Mesenchymal stem cell (in vitro differentiated cells and primary cell): ENCODE measurements around the gene KCTD18.

Experiments
- DNase-seq: peaks from one replicate; pipeline ENCODE4 v3.0.0-alpha.2; 2013
- H2AFZ ChIP-seq: one replicate; pipeline ENCODE4 v1.6.1; 2013; ENCODE audit warnings: low read depth, mild to moderate bottlenecking, control low read depth, inconsistent platforms, low read length, moderate library complexity
- H2AK5ac ChIP-seq: 2 replicates; pipeline ENCODE4 v1.6.1; 2013; ENCODE audit warnings: low read length, moderate library complexity, mild to moderate bottlenecking, inconsistent platforms; ENCODE audit not compliant: severe bottlenecking
- H2BK120ac ChIP-seq: one replicate; pipeline ENCODE4 v1.6.1; 2013; ENCODE audit warnings: low read depth, mild to moderate bottlenecking, inconsistent platforms, low read length, moderate library complexity
- H2BK12ac ChIP-seq, 2 experiments: one replicate each; pipeline ENCODE4 v1.6.1; 2013; ENCODE audit warnings: inconsistent platforms in 2 of 2, low read length in 2 of 2, mild to moderate bottlenecking in 2 of 2, moderate library complexity in 2 of 2, control low read depth in 1 of 2
- H2BK15ac ChIP-seq: one replicate; pipeline ENCODE4 v1.6.1; 2013; ENCODE audit warnings: mild to moderate bottlenecking, low read depth, inconsistent platforms; ENCODE audit not compliant: poor library complexity, severe bottlenecking
- H2BK5ac ChIP-seq: 2 replicates; pipeline ENCODE4 v1.6.1; 2013; ENCODE audit warnings: low read depth, mild to moderate bottlenecking, low read length, control low read depth, inconsistent platforms; ENCODE audit not compliant: poor library complexity, severe bottlenecking
- H3K14ac ChIP-seq, 2 experiments: one replicate each; pipeline ENCODE4 v1.6.1; 2013; ENCODE audit warnings: inconsistent platforms in 2 of 2, low read length in 2 of 2, control low read depth in 1 of 2, mild to moderate bottlenecking in 1 of 2, moderate library complexity in 1 of 2
- H3K18ac ChIP-seq, 2 experiments: one replicate each; pipeline ENCODE4 v1.6.1; 2013; ENCODE audit warnings: inconsistent platforms in 2 of 2, low read length in 2 of 2, control low read depth in 1 of 2, low read depth in 1 of 2, mild to moderate bottlenecking in 1 of 2
- H3K23ac ChIP-seq, 2 experiments: one replicate each; pipeline ENCODE4 v1.6.1; 2013; ENCODE audit warnings: inconsistent platforms in 2 of 2, low read length in 2 of 2, mild to moderate bottlenecking in 2 of 2, moderate library complexity in 2 of 2, control low read depth in 1 of 2
- H3K27ac ChIP-seq: 2 replicates; pipeline ENCODE4 v1.5.1; 2013; ENCODE audit warnings: mild to moderate bottlenecking, moderate library complexity, low read length, control low read depth, inconsistent platforms; ENCODE audit not compliant: poor library complexity, severe bottlenecking
- H3K27me3 ChIP-seq, 2 experiments: 2 replicates each; pipeline versions ENCODE4 v1.6.1 to v1.7.0; 2013; ENCODE audit warnings: low read length in 2 of 2, mild to moderate bottlenecking in 2 of 2, moderate library complexity in 2 of 2, control low read depth in 1 of 2, inconsistent platforms in 1 of 2; ENCODE audit not compliant: control insufficient read depth in 1 of 2, insufficient read depth in 1 of 2
- H3K36me3 ChIP-seq, 2 experiments: 2 replicates each; pipeline versions ENCODE4 v1.6.1 to v1.7.0; 2013; ENCODE audit warnings: low read length in 2 of 2, control low read depth in 1 of 2, inconsistent platforms in 1 of 2, low read depth in 1 of 2, mild to moderate bottlenecking in 1 of 2; ENCODE audit not compliant: insufficient read depth in 2 of 2, control insufficient read depth in 1 of 2
- H3K4ac ChIP-seq, 2 experiments: one replicate each; pipeline ENCODE4 v1.6.1; 2013; ENCODE audit warnings: inconsistent platforms in 2 of 2, low read length in 2 of 2, mild to moderate bottlenecking in 2 of 2, moderate library complexity in 2 of 2, control low read depth in 1 of 2, low read depth in 1 of 2
- H3K4me1 ChIP-seq: 2 replicates; pipeline ENCODE4 v1.6.1; 2013; ENCODE audit warnings: low read depth, low read length, control low read depth; ENCODE audit not compliant: control insufficient read depth, insufficient read depth
- H3K4me2 ChIP-seq: 2 replicates; pipeline ENCODE4 v1.6.1; 2013; ENCODE audit warnings: low read length, mild to moderate bottlenecking, inconsistent platforms; ENCODE audit not compliant: poor library complexity, severe bottlenecking
- H3K4me3 ChIP-seq, 2 experiments: 2 replicates each; pipeline versions ENCODE4 v1.5.1 to v1.7.0; 2013; ENCODE audit warnings: low read length in 2 of 2, mild to moderate bottlenecking in 2 of 2, control low read depth in 1 of 2, low read depth in 1 of 2; ENCODE audit not compliant: insufficient read depth in 1 of 2
- H3K79me1 ChIP-seq: replicated peaks from 2 replicates; pipeline ENCODE4 v1.6.1; 2013; ENCODE audit warnings: mild to moderate bottlenecking, control low read depth, low read length, inconsistent platforms; ENCODE audit not compliant: poor library complexity, severe bottlenecking
- H3K9ac ChIP-seq: 2 replicates; pipeline ENCODE4 v1.7.0; 2013; ENCODE audit warnings: mild to moderate bottlenecking, low read length, moderate library complexity
- H3K9me3 ChIP-seq: 2 replicates; pipeline ENCODE4 v1.7.0; 2013; ENCODE audit warnings: mild to moderate bottlenecking, low read length; ENCODE audit not compliant: control insufficient read depth
- H4K8ac ChIP-seq: one replicate; pipeline ENCODE4 v1.6.1; 2013; ENCODE audit warnings: inconsistent platforms, mild to moderate bottlenecking, low read length, moderate library complexity
- H4K91ac ChIP-seq: one replicate; pipeline ENCODE4 v1.6.1; 2013; ENCODE audit warnings: mild to moderate bottlenecking, low read length, inconsistent platforms
- WGBS: methylation state at CpG from one replicate; pipeline ENCODE4 v1.1.7; 2013; ENCODE audit warnings: mixed read lengths; 5-methylcytosine and 5-hydroxymethylcytosine counted together

The KCTD18 gene

GRCh38 chr2:200525066-200525465, 15.2 kb upstream of the KCTD18 start:
- Histone ChIP-seq H3K23ac (no peak overlapping the region), H3K14ac (no peak overlapping the region), H3K4me3 (peak overlapping the region in 1 of 2 experiments; percentile 85), H2BK15ac (no peak overlapping the region), H3K4ac (no peak overlapping the region), H3K4me2 (no peak overlapping the region), H3K4me1 (peaks cover 2% of the 10 kb centered on the region), H3K9me3 (no peaks in the 10 kb centered on the region), H4K8ac (no peak overlapping the region), H3K79me1 (peaks cover 17% of the 10 kb centered on the region), H4K91ac (no peak overlapping the region), H2BK120ac (no peak overlapping the region), H2AFZ (no peak overlapping the region), H2BK5ac (no peak overlapping the region), H2BK12ac (no peak overlapping the region), H3K18ac (no peak overlapping the region), H3K36me3 (no peaks in the 10 kb centered on the region), H2AK5ac (no peak overlapping the region), H3K9ac (peak overlapping the region; percentile 90), H3K27me3 (peaks cover 6% of the 10 kb centered on the region in 2 experiments), H3K27ac (no peak overlapping the region)
- WGBS, result no CpG with 5 or more reads among the region's 2 CpGs
- no peak for DNase-seq

GRCh38 chr2:200523604-200524003, 13.7 kb upstream of the KCTD18 start:
- Histone ChIP-seq H3K79me1 (peaks cover 13% of the 10 kb centered on the region), H4K8ac (no peak overlapping the region), H2BK5ac (no peak overlapping the region), H3K18ac (no peak overlapping the region), H3K27me3 (peaks cover 6% of the 10 kb centered on the region in 2 experiments), H3K4me2 (no peak overlapping the region), H3K23ac (no peak overlapping the region), H3K4me3 (no peak overlapping the region), H3K4ac (no peak overlapping the region), H3K27ac (no peak overlapping the region), H3K9ac (no peak overlapping the region), H3K4me1 (peaks cover 2% of the 10 kb centered on the region), H2BK15ac (no peak overlapping the region), H3K14ac (no peak overlapping the region), H3K9me3 (no peaks in the 10 kb centered on the region), H3K36me3 (no peaks in the 10 kb centered on the region), H2AFZ (no peak overlapping the region), H2BK120ac (no peak overlapping the region), H4K91ac (no peak overlapping the region), H2BK12ac (no peak overlapping the region), H2AK5ac (no peak overlapping the region)
- 100% methylated on average over 1 of the region's 2 CpGs for WGBS
- DNase-seq, result no peak

- peaks cover 6% of the 10 kb centered on the region in 2 experiments for H3K27me3 ChIP-seq
- no peak overlapping the region for H2AFZ ChIP-seq
- no peak overlapping the region for H2AK5ac ChIP-seq
- H3K18ac ChIP-seq, result no peak overlapping the region
- no peaks in the 10 kb centered on the region for H3K9me3 ChIP-seq
- no peak overlapping the region for H3K4me3 ChIP-seq
- no peak overlapping the region for H3K27ac ChIP-seq
- H3K79me1 ChIP-seq, result peaks cover 11% of the 10 kb centered on the region
- no peak overlapping the region for H2BK5ac ChIP-seq
- H4K8ac ChIP-seq, result no peak overlapping the region
- no peak overlapping the region for H3K4ac ChIP-seq
- no peak overlapping the region for H2BK120ac ChIP-seq
- H3K4me2 ChIP-seq, result no peak overlapping the region
- WGBS, result 86% methylated on average over 3 of the region's 3 CpGs
- H3K23ac ChIP-seq, result no peak overlapping the region
- peak overlapping the region in 1 of 2 experiments; percentile 6 for H2BK12ac ChIP-seq
- no peak overlapping the region for H3K14ac ChIP-seq
- H2BK15ac ChIP-seq, result no peak overlapping the region
- H3K9ac ChIP-seq, result no peak overlapping the region
- H4K91ac ChIP-seq, result no peak overlapping the region
- H3K4me1 ChIP-seq, result peaks cover 2% of the 10 kb centered on the region
- no peaks in the 10 kb centered on the region for H3K36me3 ChIP-seq
- no peak for DNase-seq
These were observed 13.3 kb upstream of the KCTD18 start for GRCh38 chr2:200523158-200523557.

GRCh38 chr2:200515155-200515554, 5.3 kb upstream of the KCTD18 start:
- Histone ChIP-seq H4K8ac (no peak overlapping the region), H3K79me1 (peaks cover under 1% of the 10 kb centered on the region), H3K27me3 (peaks cover 19 to 29% of the 10 kb centered on the region in 2 experiments), H3K9ac (no peak overlapping the region), H3K9me3 (peaks cover 8% of the 10 kb centered on the region), H2BK12ac (no peak overlapping the region), H3K27ac (no peak overlapping the region), H3K36me3 (no peaks in the 10 kb centered on the region), H2BK120ac (no peak overlapping the region), H4K91ac (no peak overlapping the region), H2BK15ac (no peak overlapping the region), H2AFZ (no peak overlapping the region), H3K4me3 (no peak overlapping the region), H3K18ac (no peak overlapping the region), H3K4ac (no peak overlapping the region), H3K23ac (no peak overlapping the region), H3K14ac (no peak overlapping the region), H3K4me1 (no peaks in the 10 kb centered on the region), H2AK5ac (no peak overlapping the region), H3K4me2 (no peak overlapping the region), H2BK5ac (no peak overlapping the region)
- WGBS, result 23% methylated on average over 1 of the region's 1 CpG
- DNase-seq, result no peak
